Astrocyte (in vitro differentiated cells and primary cell): ENCODE results near the gene ERF. TPM values are rescaled to one million over a fixed set of nuclear protein-coding genes. Genes with fewer than 3 reads are reported as not detected.

Source experiments
- DNase-seq: peaks from one replicate; pipeline ENCODE4 v3.0.0-alpha.2; 2010; ENCODE audit warnings: low read depth
- FAIRE-seq: peaks from 2 replicates; lab custom pipeline; 2011; peaks lifted over from hg19 to GRCh38; lab: Jason Lieb, UNC
- H2AFZ ChIP-seq: 2 replicates; pipeline ENCODE4 v1.6.0; 2012; ENCODE audit warnings: low read depth, low read length, inconsistent platforms
- H3K27ac ChIP-seq: 2 replicates; pipeline ENCODE4 v1.5.1; 2011; ENCODE audit warnings: low read depth, low read length, inconsistent platforms
- H3K27me3 ChIP-seq: 2 replicates; pipeline ENCODE4 v1.6.0; 2011; ENCODE audit warnings: low read length, inconsistent platforms; ENCODE audit not compliant: insufficient read depth
- H3K36me3 ChIP-seq: 2 replicates; pipeline ENCODE4 v1.5.1; 2011; ENCODE audit warnings: low read length, inconsistent platforms; ENCODE audit not compliant: insufficient read depth
- H3K4me1 ChIP-seq: 2 replicates; pipeline ENCODE4 v1.5.1; 2011; ENCODE audit warnings: low read length, inconsistent platforms; ENCODE audit not compliant: insufficient read depth
- H3K4me2 ChIP-seq: 2 replicates; pipeline ENCODE4 v1.6.0; 2012; ENCODE audit warnings: low read length, inconsistent platforms
- H3K4me3 ChIP-seq: 2 replicates; pipeline ENCODE4 v1.5.1; 2011; ENCODE audit warnings: low read depth, mild to moderate bottlenecking, low read length, inconsistent platforms; ENCODE audit not compliant: insufficient read depth
- H3K79me2 ChIP-seq: 2 replicates; pipeline ENCODE4 v1.6.0; 2012; ENCODE audit warnings: mild to moderate bottlenecking, low read length, inconsistent platforms; ENCODE audit not compliant: insufficient read depth
- H3K9ac ChIP-seq: 2 replicates; pipeline ENCODE4 v1.6.0; 2012; ENCODE audit warnings: mild to moderate bottlenecking, low read length, inconsistent platforms
- H3K9me3 ChIP-seq: 2 replicates; pipeline ENCODE4 v1.5.1; 2012; ENCODE audit warnings: low read depth, mild to moderate bottlenecking, low read length, inconsistent platforms; ENCODE audit not compliant: insufficient read depth
- H4K20me1 ChIP-seq: 2 replicates; pipeline ENCODE4 v1.6.0; 2012; ENCODE audit warnings: low read length, inconsistent platforms; ENCODE audit not compliant: insufficient read depth
- H3K27ac Mint-ChIP-seq: one replicate; pipeline ENCODE4 v1.8.0; 2021; ENCODE audit warnings: mild to moderate bottlenecking, mixed read lengths; ENCODE audit not compliant: unreplicated experiment
- H3K27me3 Mint-ChIP-seq: one replicate; pipeline ENCODE4 v1.8.0; 2021; ENCODE audit warnings: low read depth, mixed read lengths; ENCODE audit not compliant: unreplicated experiment
- H3K36me3 Mint-ChIP-seq: one replicate; pipeline ENCODE4 v1.8.0; 2021; ENCODE audit warnings: low read depth, mixed read lengths; ENCODE audit not compliant: unreplicated experiment
- H3K4me1 Mint-ChIP-seq: one replicate; pipeline ENCODE4 v1.8.0; 2021; ENCODE audit warnings: low read depth, mixed read lengths; ENCODE audit not compliant: unreplicated experiment
- H3K4me3 Mint-ChIP-seq: one replicate; pipeline ENCODE4 v1.8.0; 2021; ENCODE audit warnings: mild to moderate bottlenecking, moderate library complexity, mixed read lengths; ENCODE audit not compliant: unreplicated experiment
- H3K9me3 Mint-ChIP-seq: one replicate; pipeline ENCODE4 v1.8.0; 2021; ENCODE audit warnings: mild to moderate bottlenecking, mixed read lengths; ENCODE audit not compliant: unreplicated experiment
- CTCF ChIP-seq: IDR thresholded peaks from 2 replicates; pipeline ENCODE4 v1.5.1; 2011; ENCODE audit warnings: low read depth, mild to moderate bottlenecking, inconsistent platforms, low read length, moderate library complexity; ENCODE audit not compliant: insufficient read depth
- EZH2 ChIP-seq: IDR thresholded peaks from 2 replicates; pipeline ENCODE4 v1.6.1; 2012; ENCODE audit warnings: mild to moderate bottlenecking, low read length, inconsistent platforms; ENCODE audit not compliant: insufficient read depth
- total RNA-seq: library from RNA; stranded (reverse); gene quantifications from 2 replicates; pipeline ENCODE4 v1.2.1, GENCODE V29; 2021

Gene ERF
- total RNA-seq, 1 donor from 2014 or later: 108 TPM

- TF ChIP-seq CTCF (no peak), EZH2 (no peak)
- FAIRE-seq (no peak), DNase-seq (no peak)
- H3K4me1 Mint-ChIP-seq: no peaks in the 10 kb centered on the region
- H3K27ac Mint-ChIP-seq: no peak overlapping the region
- Histone ChIP-seq H3K36me3 (peaks cover 17% of the 10 kb centered on the region), H4K20me1 (peaks cover 60% of the 10 kb centered on the region), H3K9me3 (no peaks in the 10 kb centered on the region), H3K4me1 (no peaks in the 10 kb centered on the region), H3K4me3 (no peak overlapping the region), H3K27ac (no peak overlapping the region), H3K9ac (no peak overlapping the region), H3K79me2 (peaks cover 6% of the 10 kb centered on the region), H2AFZ (no peak overlapping the region), H3K27me3 (no peaks in the 10 kb centered on the region), H3K4me2 (no peak overlapping the region)
- no peak overlapping the region for H3K4me3 Mint-ChIP-seq
- no peaks in the 10 kb centered on the region for H3K27me3 Mint-ChIP-seq
- H3K36me3 Mint-ChIP-seq: peaks cover 4% of the 10 kb centered on the region
- no peaks in the 10 kb centered on the region for H3K9me3 Mint-ChIP-seq
Measured at GRCh38 chr19:42293540-42293939, 38.6 kb upstream of the ERF start.

GRCh38 chr19:42292963-42293362 is 38.0 kb upstream of the ERF start:
- H3K27ac Mint-ChIP-seq: no peak overlapping the region

More at GRCh38 chr19:42292963-42293362, 38.0 kb upstream of the ERF start:
- peaks cover 65% of the 10 kb centered on the region for H4K20me1 ChIP-seq
- no peak overlapping the region for H3K4me2 ChIP-seq
- no peak overlapping the region for H3K4me3 ChIP-seq
- Mint-ChIP-seq H3K4me3 (no peak overlapping the region), H3K4me1 (no peaks in the 10 kb centered on the region), H3K27me3 (no peaks in the 10 kb centered on the region), H3K36me3 (peaks cover 4% of the 10 kb centered on the region), H3K9me3 (no peaks in the 10 kb centered on the region)
- FAIRE-seq (no peak), DNase-seq (no peak)
- no peak overlapping the region for H3K27ac ChIP-seq
- no peak overlapping the region for H2AFZ ChIP-seq
- peaks cover 6% of the 10 kb centered on the region for H3K79me2 ChIP-seq
- H3K9me3 ChIP-seq: no peaks in the 10 kb centered on the region
- no peaks in the 10 kb centered on the region for H3K27me3 ChIP-seq
- no peaks in the 10 kb centered on the region for H3K4me1 ChIP-seq
- peaks cover 23% of the 10 kb centered on the region for H3K36me3 ChIP-seq
- no peak overlapping the region for H3K9ac ChIP-seq
- no peak for TF ChIP-seq CTCF
- TF ChIP-seq EZH2: no peak
